Islet precursor cell (in vitro differentiated cells): ENCODE results near the gene SLC9A3.

Experiments
- DNase-seq: peaks from one replicate; pipeline ENCODE4 v3.0.0-alpha.2; 2018

Gene SLC9A3

GRCh38 chr5:554284-554988 is 30.2 kb upstream of the SLC9A3 start:
- no peak for DNase-seq

GRCh38 chr5:553874-554273 is 29.6 kb upstream of the SLC9A3 start:
- peak; percentile 50 for DNase-seq

- DNase-seq = no peak
Measured at GRCh38 chr5:551406-551805, 27.2 kb upstream of the SLC9A3 start.

- no peak for DNase-seq
Measured at GRCh38 chr5:549229-549628, 25.0 kb upstream of the SLC9A3 start.

GRCh38 chr5:548256-548655 is 24.0 kb upstream of the SLC9A3 start:
- DNase-seq = no peak

- DNase-seq = no peak
Measured at GRCh38 chr5:547086-547924, 23.1 kb upstream of the SLC9A3 start.

GRCh38 chr5:546376-546908 is 22.2 kb upstream of the SLC9A3 start:
- no peak for DNase-seq

- DNase-seq = no peak
Measured at GRCh38 chr5:545641-546375, 21.6 kb upstream of the SLC9A3 start.

GRCh38 chr5:544675-545355 is 20.6 kb upstream of the SLC9A3 start:
- DNase-seq = no peak

GRCh38 chr5:543755-544674 is 19.8 kb upstream of the SLC9A3 start:
- DNase-seq = no peak

- no peak for DNase-seq
Measured at GRCh38 chr5:543351-543750, 19.1 kb upstream of the SLC9A3 start.

- DNase-seq = no peak
Measured at GRCh38 chr5:542319-543311, 18.4 kb upstream of the SLC9A3 start.

GRCh38 chr5:541539-542318 is 17.5 kb upstream of the SLC9A3 start:
- DNase-seq = no peak

- DNase-seq = no peak
Measured at GRCh38 chr5:540906-541538, 16.8 kb upstream of the SLC9A3 start.

GRCh38 chr5:540071-540905 is 16.0 kb upstream of the SLC9A3 start:
- DNase-seq = no peak

- no peak for DNase-seq
Measured at GRCh38 chr5:539469-540070, 15.3 kb upstream of the SLC9A3 start.

GRCh38 chr5:538801-539468 is 14.7 kb upstream of the SLC9A3 start:
- no peak for DNase-seq
